Upper lobe of left lung (tissue), 4 donors: ENCODE measurements around the gene NFIB.

Experiments used
- POLR2A ChIP-seq, 4 donors: fragments of 450-650 bp; IDR thresholded peaks; one replicate each; pipeline ENCODE4 v1.5.1; 2016 to 2017; ENCODE audit warnings: antibody characterized with exemption in 4 of 4, mild to moderate bottlenecking in 2 of 4
- TF ChIP-seq, protein P1 (sequence below), 6 experiments: fragments of 450-650 bp in 4 of 6; fragments of 200-600 bp in 2 of 6; sonication (generic) in 2 of 6; IDR thresholded peaks; one replicate each; pipeline ENCODE4 v1.5.1; 2016 to 2019; ENCODE audit warnings: antibody characterized with exemption in 6 of 6

DNA sequence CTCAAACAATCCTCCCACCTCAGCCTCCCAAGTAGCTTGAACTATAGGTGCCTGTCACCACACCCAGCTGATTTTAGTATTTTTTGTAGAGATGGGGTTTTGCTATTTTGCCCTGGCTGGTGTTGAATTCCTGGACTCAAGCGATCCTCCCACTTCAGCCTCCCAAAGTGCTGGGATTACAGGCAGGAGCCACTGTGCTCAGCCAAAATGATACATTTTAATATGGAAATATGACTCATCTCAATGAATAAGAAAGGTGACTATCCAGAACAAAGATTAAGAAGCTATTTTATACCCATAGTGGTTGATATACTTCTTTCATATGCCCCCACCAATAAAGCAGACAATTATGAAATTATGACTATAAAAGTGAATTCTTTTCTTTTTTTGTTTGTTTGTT, 166.2 kb downstream of the NFIB start:
- TF ChIP-seq POLR2A (IDR thresholded peaks at IDR 0.05) = no peak
- TF ChIP-seq, protein P1, sequence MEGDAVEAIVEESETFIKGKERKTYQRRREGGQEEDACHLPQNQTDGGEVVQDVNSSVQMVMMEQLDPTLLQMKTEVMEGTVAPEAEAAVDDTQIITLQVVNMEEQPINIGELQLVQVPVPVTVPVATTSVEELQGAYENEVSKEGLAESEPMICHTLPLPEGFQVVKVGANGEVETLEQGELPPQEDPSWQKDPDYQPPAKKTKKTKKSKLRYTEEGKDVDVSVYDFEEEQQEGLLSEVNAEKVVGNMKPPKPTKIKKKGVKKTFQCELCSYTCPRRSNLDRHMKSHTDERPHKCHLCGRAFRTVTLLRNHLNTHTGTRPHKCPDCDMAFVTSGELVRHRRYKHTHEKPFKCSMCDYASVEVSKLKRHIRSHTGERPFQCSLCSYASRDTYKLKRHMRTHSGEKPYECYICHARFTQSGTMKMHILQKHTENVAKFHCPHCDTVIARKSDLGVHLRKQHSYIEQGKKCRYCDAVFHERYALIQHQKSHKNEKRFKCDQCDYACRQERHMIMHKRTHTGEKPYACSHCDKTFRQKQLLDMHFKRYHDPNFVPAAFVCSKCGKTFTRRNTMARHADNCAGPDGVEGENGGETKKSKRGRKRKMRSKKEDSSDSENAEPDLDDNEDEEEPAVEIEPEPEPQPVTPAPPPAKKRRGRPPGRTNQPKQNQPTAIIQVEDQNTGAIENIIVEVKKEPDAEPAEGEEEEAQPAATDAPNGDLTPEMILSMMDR (IDR thresholded peaks at IDR 0.05) = no peak
